HG03095 (cell line): ENCODE measurements around the gene RENBP.

Experiments
- ATAC-seq: cut with Tn5 transposase; IDR thresholded peaks from one replicate; pipeline ENCODE4 v1.9.1; 2021; ENCODE audit warnings: moderate library complexity; ENCODE audit not compliant: unreplicated experiment

RENBP gene

GRCh38 chrX:153900831-153901752, 43.4 kb downstream of the RENBP start:
- ATAC-seq, result peak; percentile 81

- no peak for ATAC-seq
These were observed 46.5 kb downstream of the RENBP start for GRCh38 chrX:153897899-153898298.

- no peak for ATAC-seq
These were observed 55.3 kb downstream of the RENBP start for GRCh38 chrX:153889123-153889522.

DNA sequence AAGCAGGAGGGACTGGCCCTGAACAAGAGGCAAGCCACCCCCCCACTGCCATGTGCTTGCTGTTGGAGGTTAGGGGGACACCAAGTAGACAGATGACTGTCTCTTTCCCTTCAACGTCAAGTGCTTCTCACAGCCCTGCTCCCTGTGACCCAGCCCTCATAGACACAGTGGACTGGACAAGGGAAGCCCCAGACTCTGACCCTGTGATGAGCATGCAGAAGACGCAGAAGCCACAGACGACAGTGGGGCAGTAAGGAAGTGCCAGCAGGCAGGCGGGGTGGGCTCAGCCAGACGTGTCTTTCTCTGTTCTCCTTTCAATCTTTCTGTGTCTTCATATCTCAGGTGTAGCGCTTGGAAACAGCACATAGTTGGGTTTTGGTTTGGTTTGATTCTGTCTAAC, 56.1 kb downstream of the RENBP start:
- ATAC-seq, result no peak

- no peak for ATAC-seq
These were observed 57.1 kb downstream of the RENBP start for GRCh38 chrX:153887385-153887784.

GRCh38 chrX:153886915-153887314, 57.5 kb downstream of the RENBP start:
- ATAC-seq, result no peak

DNA sequence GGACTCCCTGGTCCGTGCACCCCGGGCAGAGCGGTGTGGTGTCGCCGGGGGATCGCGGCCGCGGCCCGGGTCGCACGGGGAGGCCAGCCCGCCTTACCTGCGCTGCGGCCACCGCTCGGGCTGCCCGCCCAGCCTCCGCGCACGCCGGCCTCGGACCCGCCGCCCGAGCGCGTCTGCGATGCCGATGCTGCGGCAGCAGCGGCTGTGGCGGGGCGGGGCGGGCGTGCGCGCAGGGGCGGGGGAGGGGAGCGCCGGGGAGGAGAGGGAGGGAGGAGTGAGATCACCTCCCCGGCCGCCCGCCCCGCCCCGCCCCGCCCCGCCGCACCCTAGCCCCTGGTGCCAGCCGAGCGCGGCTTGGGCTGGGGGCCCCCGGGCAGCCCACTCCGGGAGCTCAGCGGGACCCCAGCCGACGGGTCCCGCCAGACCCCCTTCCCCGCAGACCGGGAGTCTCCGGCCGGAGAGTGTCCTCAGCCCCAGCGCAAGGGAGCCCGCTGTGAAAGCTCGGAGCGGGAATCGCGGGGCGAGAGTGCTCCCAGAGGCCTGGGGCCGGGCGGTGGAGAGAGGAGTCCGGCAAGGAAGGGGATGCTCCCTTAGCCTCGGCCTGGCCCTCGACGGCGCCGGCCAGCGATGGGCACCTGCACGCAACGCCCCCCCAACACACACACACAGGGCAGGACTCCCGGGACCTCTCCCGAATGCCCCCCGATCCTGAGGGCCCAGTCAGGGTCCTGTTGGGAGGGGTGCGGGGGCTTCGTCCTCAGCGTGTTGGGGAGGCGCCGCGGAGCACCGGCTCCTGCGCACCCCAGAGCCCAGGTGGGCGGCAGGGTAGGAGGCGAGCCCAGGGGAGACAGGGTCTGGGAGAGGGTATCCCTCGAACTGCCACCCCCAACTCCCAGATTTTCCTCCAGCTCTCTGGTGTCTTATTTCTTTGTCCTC, 58.2 kb downstream of the RENBP start, which contains the start of gene L1CAM:
TSS of gene L1CAM (minus strand) at position 206 of the 936 bp plus-strand sequence. CDS start 10,337 bp downstream, outside the sequence.
- ATAC-seq, result no peak
